OCI-LY7 (cell line): ENCODE measurements around the gene CARNS1.

Experiments
- EZH2phosphoT487 ChIP-seq: fragments of 200-600 bp; sonication (generic); IDR thresholded peaks from 2 replicates; pipeline ENCODE4 v1.6.1; 2018; ENCODE audit warnings: low read depth, borderline replicate concordance, mild to moderate bottlenecking, mixed run types, antibody characterized with exemption, low read length, moderate library complexity, mixed read lengths
- TF ChIP-seq, protein P1 (sequence below): fragments of 200-600 bp; sonication (generic); conservative IDR thresholded peaks from 2 replicates; pipeline ENCODE4 v1.5.1; 2014; ENCODE audit warnings: mild to moderate bottlenecking, antibody characterized with exemption, low read length, moderate library complexity, mixed read lengths

DNA sequence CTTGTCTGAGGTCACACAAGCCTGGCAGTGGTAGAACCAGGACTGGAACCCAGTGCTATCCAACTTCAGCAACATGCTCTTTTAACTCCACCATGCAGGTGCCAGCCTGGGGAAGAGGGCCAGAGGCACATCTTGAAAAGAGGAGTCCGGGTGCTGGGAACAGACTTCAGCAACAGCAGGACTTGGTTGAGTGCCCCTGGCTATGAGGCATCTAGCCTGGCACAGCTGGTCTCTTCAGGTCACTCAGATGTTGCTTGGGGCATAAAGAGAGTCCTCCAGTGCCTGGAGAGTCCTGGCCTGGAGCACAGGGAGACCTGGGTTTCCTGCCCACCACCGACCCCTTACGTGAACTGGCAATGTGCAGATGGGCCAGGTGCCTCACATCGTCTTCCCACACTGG, 36.9 kb upstream of the CARNS1 start:
- TF ChIP-seq, protein P1, sequence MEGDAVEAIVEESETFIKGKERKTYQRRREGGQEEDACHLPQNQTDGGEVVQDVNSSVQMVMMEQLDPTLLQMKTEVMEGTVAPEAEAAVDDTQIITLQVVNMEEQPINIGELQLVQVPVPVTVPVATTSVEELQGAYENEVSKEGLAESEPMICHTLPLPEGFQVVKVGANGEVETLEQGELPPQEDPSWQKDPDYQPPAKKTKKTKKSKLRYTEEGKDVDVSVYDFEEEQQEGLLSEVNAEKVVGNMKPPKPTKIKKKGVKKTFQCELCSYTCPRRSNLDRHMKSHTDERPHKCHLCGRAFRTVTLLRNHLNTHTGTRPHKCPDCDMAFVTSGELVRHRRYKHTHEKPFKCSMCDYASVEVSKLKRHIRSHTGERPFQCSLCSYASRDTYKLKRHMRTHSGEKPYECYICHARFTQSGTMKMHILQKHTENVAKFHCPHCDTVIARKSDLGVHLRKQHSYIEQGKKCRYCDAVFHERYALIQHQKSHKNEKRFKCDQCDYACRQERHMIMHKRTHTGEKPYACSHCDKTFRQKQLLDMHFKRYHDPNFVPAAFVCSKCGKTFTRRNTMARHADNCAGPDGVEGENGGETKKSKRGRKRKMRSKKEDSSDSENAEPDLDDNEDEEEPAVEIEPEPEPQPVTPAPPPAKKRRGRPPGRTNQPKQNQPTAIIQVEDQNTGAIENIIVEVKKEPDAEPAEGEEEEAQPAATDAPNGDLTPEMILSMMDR = no peak
- no peak for TF ChIP-seq EZH2phosphoT487
